HepG2 (cell line): ENCODE data around the gene B9D2. TPM values are rescaled to one million over a fixed set of nuclear protein-coding genes. Genes with fewer than 3 reads are reported as not detected.

ENCODE experiments used
- HINFP ChIP-seq: sonication (generic); formaldehyde crosslinking; IDR thresholded peaks from 2 replicates; pipeline ENCODE4 v1.4.0; 2020; ENCODE audit warnings: low read depth, mild to moderate bottlenecking, missing genetic modification reagents
- MYPOP ChIP-seq: sonication (generic); formaldehyde crosslinking; IDR thresholded peaks from 2 replicates; pipeline ENCODE4 v1.8.1; 2023; ENCODE audit warnings: mild to moderate bottlenecking, moderate library complexity, missing genetic modification reagents
- PHF8 ChIP-seq: sonication (generic); formaldehyde crosslinking; IDR thresholded peaks from 2 replicates; pipeline ENCODE4 v1.5.0; 2020; ENCODE audit warnings: missing genetic modification reagents
- POLR2A ChIP-seq, 2 experiments: IDR thresholded peaks; 2 replicates each; pipeline ENCODE4 v1.6.1; 2011; ENCODE audit warnings: low read depth in 2 of 2, low read length in 2 of 2, mild to moderate bottlenecking in 1 of 2, moderate library complexity in 1 of 2; ENCODE audit not compliant: insufficient read depth in 1 of 2
- SRSF4 ChIP-seq: fragments of 200-400 bp; formaldehyde crosslinking; IDR thresholded peaks from one replicate; pipeline ENCODE4 v1.6.1; 2018; ENCODE audit warnings: mild to moderate bottlenecking, low read depth, low read length, moderate library complexity; ENCODE audit not compliant: poor library complexity, severe bottlenecking
- ZBTB20 ChIP-seq: sonication (generic); formaldehyde crosslinking; IDR thresholded peaks from 2 replicates; pipeline ENCODE4 v1.8.1; 2023; ENCODE audit warnings: missing genetic modification reagents, low read depth, mild to moderate bottlenecking, borderline replicate concordance
- ZC3H13 ChIP-seq: sonication (generic); formaldehyde crosslinking; IDR thresholded peaks from 2 replicates; pipeline ENCODE4 v1.8.1; 2023; ENCODE audit warnings: mild to moderate bottlenecking, missing genetic modification reagents, moderate library complexity
- ZNF710 ChIP-seq: sonication (generic); formaldehyde crosslinking; IDR thresholded peaks from 2 replicates; pipeline ENCODE4 v1.5.0; 2020; ENCODE audit warnings: mild to moderate bottlenecking, missing genetic modification reagents, borderline replicate concordance
- ZSCAN30 ChIP-seq: sonication (generic); formaldehyde crosslinking; IDR thresholded peaks from 2 replicates; pipeline ENCODE4 v1.5.0; 2020; ENCODE audit warnings: mild to moderate bottlenecking, missing genetic modification reagents
- polyA plus RNA-seq, 8 experiments: library from polyadenylated mRNA; depleted of rRNA in 3 of 8; stranded (reverse) in 7 of 8; unstranded in 1 of 8; fragments of >200 nt; fragmentation: Illumina TruSeq in 4 of 8; extraction: Trizol in 4 of 8; gene quantifications; 2 replicates each; pipeline versions ENCODE4 v1.2.1 to v1.2.3, GENCODE V29; 2011 to 2016; ENCODE audit warnings: low read depth in 4 of 8, missing spikeins in 1 of 8, mixed read lengths in 1 of 8; ENCODE audit not compliant: insufficient read depth in 1 of 8
- total RNA-seq, 5 experiments: library from RNA; depleted of rRNA; stranded (reverse); fragments of >200 nt; fragmentation: Illumina TruSeq; extraction: Trizol; gene quantifications; 2 replicates each; pipeline ENCODE4 v1.2.3, GENCODE V29; 2016; ENCODE audit warnings: low read depth in 1 of 5
- TF ChIP-seq, protein P1 (sequence below): sonication (generic); formaldehyde crosslinking; IDR thresholded peaks from 2 replicates; pipeline ENCODE4; 2020; ENCODE audit warnings: missing genetic modification reagents, mild to moderate bottlenecking, borderline replicate concordance
- TF ChIP-seq, protein P2 (sequence below): IDR thresholded peaks from 2 replicates; pipeline ENCODE4 v1.6.1; 2012; ENCODE audit warnings: low read length, improper control_type of control experiment
- TF ChIP-seq, protein P3 (sequence below): sonication (generic); formaldehyde crosslinking; IDR thresholded peaks from 2 replicates; pipeline ENCODE4 v1.5.0; 2020; ENCODE audit warnings: mild to moderate bottlenecking, low read depth, missing genetic modification reagents, borderline replicate concordance

The B9D2 gene
- total and polyA plus RNA-seq, 2 of the 13 experiments (the other 11 are each of a cell fraction or from before 2014, with no cell fraction given) = 3.1 to 4.4 TPM

DNA sequence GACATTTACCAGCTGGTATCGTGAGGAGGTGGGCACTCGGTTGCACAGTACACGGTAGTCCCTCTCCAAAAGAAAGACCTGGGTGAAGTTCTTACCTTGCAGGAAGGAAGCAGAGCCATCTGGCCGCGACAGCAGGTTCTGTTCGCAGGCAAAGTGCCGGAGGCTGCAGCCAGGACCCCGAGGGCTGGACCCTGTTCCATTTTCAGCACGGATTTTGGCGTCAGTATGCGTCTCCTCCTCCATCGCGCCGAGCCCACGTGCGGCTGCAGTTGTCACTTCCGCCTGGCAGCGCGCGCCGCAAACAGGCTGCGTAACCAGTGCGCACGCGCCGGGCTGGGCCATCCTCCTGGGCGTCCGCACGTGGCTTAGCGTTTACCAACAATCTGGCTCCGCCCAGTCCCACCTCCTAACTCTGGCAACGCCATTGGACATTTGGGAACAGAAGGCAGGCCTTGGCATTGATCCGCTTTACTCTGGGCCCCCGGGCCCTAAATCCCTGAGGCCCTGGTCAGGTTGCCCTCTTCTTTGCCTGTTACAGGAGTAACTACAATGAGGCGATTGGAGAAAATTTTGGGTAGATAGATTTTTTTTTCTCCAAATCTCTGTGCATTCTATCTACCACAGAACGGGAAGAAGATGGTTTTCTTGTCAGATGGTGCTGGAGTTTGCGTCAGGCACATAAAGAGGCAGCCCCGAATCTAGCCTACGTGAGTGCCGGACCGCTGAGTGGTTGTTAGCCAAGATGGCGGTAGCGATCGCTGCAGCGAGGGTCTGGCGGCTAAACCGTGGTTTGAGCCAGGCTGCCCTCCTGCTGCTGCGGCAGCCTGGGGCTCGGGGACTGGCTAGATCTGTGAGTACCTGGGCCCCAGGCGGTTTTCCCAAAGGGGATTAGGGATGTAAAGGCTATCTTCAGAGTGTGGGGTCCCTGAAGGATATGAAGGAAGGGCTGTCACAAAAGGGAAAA, 33.4 kb upstream of the B9D2 start, which contains the start of the genes BCKDHA and EXOSC5 (continued):
- TF ChIP-seq, protein P1, sequence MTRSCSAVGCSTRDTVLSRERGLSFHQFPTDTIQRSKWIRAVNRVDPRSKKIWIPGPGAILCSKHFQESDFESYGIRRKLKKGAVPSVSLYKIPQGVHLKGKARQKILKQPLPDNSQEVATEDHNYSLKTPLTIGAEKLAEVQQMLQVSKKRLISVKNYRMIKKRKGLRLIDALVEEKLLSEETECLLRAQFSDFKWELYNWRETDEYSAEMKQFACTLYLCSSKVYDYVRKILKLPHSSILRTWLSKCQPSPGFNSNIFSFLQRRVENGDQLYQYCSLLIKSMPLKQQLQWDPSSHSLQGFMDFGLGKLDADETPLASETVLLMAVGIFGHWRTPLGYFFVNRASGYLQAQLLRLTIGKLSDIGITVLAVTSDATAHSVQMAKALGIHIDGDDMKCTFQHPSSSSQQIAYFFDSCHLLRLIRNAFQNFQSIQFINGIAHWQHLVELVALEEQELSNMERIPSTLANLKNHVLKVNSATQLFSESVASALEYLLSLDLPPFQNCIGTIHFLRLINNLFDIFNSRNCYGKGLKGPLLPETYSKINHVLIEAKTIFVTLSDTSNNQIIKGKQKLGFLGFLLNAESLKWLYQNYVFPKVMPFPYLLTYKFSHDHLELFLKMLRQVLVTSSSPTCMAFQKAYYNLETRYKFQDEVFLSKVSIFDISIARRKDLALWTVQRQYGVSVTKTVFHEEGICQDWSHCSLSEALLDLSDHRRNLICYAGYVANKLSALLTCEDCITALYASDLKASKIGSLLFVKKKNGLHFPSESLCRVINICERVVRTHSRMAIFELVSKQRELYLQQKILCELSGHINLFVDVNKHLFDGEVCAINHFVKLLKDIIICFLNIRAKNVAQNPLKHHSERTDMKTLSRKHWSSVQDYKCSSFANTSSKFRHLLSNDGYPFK (CRISPR knock-in tag) = peak; percentile 99
- TF ChIP-seq SRSF4 (no peak), ZBTB20 (CRISPR knock-in tag) (no peak), ZSCAN30 (CRISPR knock-in tag) (no peak), PHF8 (CRISPR knock-in tag) (peak; percentile 80), ZC3H13 (CRISPR knock-in tag) (no peak), ZNF710 (CRISPR knock-in tag) (no peak), HINFP (CRISPR knock-in tag) (no peak), MYPOP (CRISPR knock-in tag) (peak; percentile 77), POLR2A (IDR thresholded peaks at IDR 0.05; ENCODE audit: insufficient read depth in 1 of 2, low read depth in 2 of 2, low read length in 2 of 2) (peak; percentile 65 to 70)
- TF ChIP-seq, protein P2, sequence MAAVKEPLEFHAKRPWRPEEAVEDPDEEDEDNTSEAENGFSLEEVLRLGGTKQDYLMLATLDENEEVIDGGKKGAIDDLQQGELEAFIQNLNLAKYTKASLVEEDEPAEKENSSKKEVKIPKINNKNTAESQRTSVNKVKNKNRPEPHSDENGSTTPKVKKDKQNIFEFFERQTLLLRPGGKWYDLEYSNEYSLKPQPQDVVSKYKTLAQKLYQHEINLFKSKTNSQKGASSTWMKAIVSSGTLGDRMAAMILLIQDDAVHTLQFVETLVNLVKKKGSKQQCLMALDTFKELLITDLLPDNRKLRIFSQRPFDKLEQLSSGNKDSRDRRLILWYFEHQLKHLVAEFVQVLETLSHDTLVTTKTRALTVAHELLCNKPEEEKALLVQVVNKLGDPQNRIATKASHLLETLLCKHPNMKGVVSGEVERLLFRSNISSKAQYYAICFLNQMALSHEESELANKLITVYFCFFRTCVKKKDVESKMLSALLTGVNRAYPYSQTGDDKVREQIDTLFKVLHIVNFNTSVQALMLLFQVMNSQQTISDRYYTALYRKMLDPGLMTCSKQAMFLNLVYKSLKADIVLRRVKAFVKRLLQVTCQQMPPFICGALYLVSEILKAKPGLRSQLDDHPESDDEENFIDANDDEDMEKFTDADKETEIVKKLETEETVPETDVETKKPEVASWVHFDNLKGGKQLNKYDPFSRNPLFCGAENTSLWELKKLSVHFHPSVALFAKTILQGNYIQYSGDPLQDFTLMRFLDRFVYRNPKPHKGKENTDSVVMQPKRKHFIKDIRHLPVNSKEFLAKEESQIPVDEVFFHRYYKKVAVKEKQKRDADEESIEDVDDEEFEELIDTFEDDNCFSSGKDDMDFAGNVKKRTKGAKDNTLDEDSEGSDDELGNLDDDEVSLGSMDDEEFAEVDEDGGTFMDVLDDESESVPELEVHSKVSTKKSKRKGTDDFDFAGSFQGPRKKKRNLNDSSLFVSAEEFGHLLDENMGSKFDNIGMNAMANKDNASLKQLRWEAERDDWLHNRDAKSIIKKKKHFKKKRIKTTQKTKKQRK = no peak
- TF ChIP-seq, protein P3, sequence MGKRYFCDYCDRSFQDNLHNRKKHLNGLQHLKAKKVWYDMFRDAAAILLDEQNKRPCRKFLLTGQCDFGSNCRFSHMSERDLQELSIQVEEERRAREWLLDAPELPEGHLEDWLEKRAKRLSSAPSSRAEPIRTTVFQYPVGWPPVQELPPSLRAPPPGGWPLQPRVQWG (CRISPR knock-in tag) = no peak
